Retinal pigment epithelial cell (primary cell): Measurements from ENCODE around the gene EVPL.
A peak's percentile ranks its signal among the peaks of the same experiment; 100 is the strongest.

Experiments
- DNase-seq: peaks from one replicate; pipeline ENCODE4 v3.0.0-alpha.2; 2010; ENCODE audit warnings: low read depth
- H3K4me3 ChIP-seq: 2 replicates; pipeline ENCODE4 v1.5.1; 2011; ENCODE audit warnings: mild to moderate bottlenecking, low read length, control low read depth, moderate library complexity
- CTCF ChIP-seq: conservative IDR thresholded peaks from 2 replicates; pipeline ENCODE4 v1.5.1; 2011; ENCODE audit warnings: low read depth, low read length, control low read depth, inconsistent platforms

EVPL gene

GRCh38 chr17:76003915-76004314 is 23.2 kb downstream of the EVPL start:
- TF ChIP-seq CTCF: no peak
- H3K4me3 ChIP-seq: no peak overlapping the region
- no peak for DNase-seq

- DNase-seq: no peak
- TF ChIP-seq CTCF: no peak
- H3K4me3 ChIP-seq: no peak overlapping the region
Observed at GRCh38 chr17:76002100-76002499, 25.0 kb downstream of the EVPL start.

- H3K4me3 ChIP-seq: no peak within 1 kb of the TSS
- DNase-seq: no peak
- TF ChIP-seq CTCF: no peak
Observed at GRCh38 chr17:76000755-76001521, 26.2 kb downstream of the EVPL start, which contains the start of gene CDK3. CDK3 (plus strand) TSS chr17:76000855; CDS start chr17:76001426, 571 bp downstream.

GRCh38 chr17:76000016-76000754 is 26.9 kb downstream of the EVPL start:
- TF ChIP-seq CTCF: peak; percentile 81
- DNase-seq: no peak
- no peak overlapping the region for H3K4me3 ChIP-seq

- TF ChIP-seq CTCF: no peak
- no peak for DNase-seq
- H3K4me3 ChIP-seq: no peak overlapping the region
Observed at GRCh38 chr17:75998327-75998795, 28.7 kb downstream of the EVPL start.

- no peak overlapping the region for H3K4me3 ChIP-seq
- no peak for DNase-seq
- TF ChIP-seq CTCF: no peak
Observed at GRCh38 chr17:75996665-75997590, 30.2 kb downstream of the EVPL start.
